Astrocyte (in vitro differentiated cells and primary cell): Measurements from ENCODE around the gene VEZT.

Source experiments
- CTCF ChIP-seq: IDR thresholded peaks from 2 replicates; pipeline ENCODE4 v1.5.1; 2011; ENCODE audit warnings: low read depth, mild to moderate bottlenecking, inconsistent platforms, low read length, moderate library complexity; ENCODE audit not compliant: insufficient read depth
- EZH2 ChIP-seq: IDR thresholded peaks from 2 replicates; pipeline ENCODE4 v1.6.1; 2012; ENCODE audit warnings: mild to moderate bottlenecking, low read length, inconsistent platforms; ENCODE audit not compliant: insufficient read depth

GRCh38 chr12:95206916-95207315 lies 10.7 kb upstream of the VEZT start:
- TF ChIP-seq EZH2 (no peak), CTCF (no peak)
